GM18520 (cell line): Measurements from ENCODE around the gene UBASH3A.

Source experiments
- ATAC-seq: cut with Tn5 transposase; IDR thresholded peaks from one replicate; pipeline ENCODE4 v1.9.1; 2021; ENCODE audit not compliant: unreplicated experiment

The UBASH3A gene

GRCh38 chr21:42374457-42374856 lies 29.2 kb upstream of the UBASH3A start:
- no peak for ATAC-seq

DNA sequence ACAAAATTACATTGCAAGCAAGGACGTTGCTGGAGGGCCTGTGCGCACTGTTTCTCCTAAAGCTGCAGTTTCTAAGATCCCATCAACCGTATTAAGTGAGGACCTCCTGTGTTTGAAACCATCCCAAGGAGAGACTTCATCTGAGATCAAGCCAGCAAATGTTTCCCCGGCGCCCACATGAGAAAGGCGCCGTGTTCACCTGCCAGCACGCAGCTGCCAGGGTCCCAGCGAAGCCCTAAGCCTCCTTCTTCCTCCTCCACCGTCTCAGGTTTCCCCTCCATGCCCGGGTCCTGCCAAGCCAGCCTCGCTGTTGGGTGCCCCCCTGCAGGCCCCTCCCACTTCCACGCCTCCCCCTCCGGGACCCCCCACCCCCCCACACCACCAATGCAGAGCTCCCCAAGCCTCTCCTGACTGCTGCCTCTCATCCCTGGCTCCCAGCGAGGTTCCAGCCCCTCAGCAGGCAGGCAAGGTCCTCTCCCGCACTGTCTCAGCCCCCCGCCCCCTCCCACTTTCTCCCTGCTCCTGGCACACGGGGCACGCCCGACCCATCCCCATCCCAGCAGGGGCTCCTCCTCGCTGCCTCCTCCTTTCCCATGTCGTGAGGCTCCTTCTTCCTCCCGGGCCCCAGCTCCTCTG lies 28.7 kb upstream of the UBASH3A start:
- ATAC-seq: no peak

DNA sequence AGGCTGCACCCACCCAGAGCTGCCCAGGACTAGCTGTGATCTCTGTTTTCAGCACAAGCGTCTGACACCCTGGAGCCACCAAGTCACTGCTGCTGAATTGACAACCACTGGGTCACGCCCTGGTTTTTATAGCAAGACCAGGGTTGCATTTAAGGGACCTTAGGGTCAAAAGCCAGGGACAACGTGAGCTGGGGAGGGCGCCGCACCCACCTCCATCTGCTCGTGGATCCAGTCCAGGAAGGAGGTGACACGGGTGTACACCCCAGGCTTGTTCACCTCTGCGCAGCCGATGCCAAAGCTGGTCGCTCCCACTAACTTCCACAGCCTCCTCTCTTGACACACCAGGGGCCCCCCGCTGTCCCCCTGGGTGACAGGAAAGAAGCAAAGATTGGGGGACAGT lies 28.2 kb upstream of the UBASH3A start:
- ATAC-seq: no peak

GRCh38 chr21:42375966-42376337 lies 27.8 kb upstream of the UBASH3A start:
- no peak for ATAC-seq

DNA sequence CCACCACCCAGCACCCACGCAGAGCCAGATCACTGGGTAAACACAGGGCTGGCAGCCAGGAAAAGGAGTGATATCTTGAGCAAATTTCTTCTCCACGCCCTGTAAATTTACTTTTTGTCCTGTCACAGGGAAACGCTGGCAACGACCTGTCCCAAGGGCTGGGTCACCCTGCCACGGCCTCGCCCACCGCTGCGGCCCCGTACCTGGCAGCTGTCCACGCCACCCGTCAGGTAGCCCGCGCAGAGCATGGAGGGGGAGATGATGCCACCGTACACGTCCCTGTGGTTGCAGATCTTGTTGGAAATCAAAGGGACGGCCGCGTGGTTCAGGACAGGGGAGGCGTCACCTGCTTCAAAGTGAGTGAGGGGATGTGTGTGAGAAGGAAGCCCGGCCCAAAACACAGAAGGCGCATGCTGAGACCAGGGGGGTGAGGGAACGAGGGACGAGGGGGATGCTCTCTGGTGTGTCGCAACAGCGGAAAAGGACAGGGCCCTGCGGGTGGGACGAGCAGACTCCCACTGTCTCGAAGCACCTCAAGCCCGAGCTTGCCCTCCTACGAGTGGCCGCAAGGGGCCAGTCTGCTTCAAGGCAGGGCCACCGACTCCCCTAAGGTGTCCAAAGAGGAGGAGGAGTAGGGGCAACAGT lies 27.2 kb upstream of the UBASH3A start:
- ATAC-seq: no peak

DNA sequence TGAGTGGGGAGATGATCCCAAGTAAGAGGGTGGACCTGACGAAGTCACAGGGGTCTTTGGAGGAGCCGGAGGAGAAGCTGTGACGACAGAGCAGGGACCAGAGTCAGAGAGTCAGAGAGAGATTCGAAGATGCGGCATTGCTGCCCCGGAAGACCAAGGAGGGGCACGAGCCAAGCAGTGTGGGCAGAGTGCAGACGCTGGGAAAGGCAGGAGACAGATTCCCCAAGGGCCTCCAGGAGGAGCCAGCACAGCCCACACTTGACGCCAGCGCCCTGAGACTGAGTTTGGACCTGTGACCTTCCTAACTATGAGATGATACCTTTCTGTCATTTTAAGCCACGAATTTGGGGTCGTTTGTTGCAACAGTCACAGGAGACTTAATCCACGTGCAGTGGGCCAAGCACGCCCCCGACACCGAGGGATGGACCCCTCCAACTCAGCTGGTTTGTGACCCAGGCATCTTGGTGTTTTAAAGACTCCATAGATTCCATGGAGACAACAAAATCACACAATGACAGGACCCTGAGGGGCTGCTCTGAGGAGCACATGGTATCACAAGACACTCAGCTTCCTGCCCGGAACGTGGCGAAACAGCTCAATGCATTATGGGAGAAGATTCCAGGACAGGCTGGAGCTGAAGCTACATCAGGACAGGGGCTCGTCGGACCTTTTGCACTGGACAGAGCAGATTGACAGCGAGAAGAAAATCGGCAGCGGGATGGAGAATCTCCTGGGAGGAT lies 26.3 kb upstream of the UBASH3A start:
- ATAC-seq: no peak

DNA sequence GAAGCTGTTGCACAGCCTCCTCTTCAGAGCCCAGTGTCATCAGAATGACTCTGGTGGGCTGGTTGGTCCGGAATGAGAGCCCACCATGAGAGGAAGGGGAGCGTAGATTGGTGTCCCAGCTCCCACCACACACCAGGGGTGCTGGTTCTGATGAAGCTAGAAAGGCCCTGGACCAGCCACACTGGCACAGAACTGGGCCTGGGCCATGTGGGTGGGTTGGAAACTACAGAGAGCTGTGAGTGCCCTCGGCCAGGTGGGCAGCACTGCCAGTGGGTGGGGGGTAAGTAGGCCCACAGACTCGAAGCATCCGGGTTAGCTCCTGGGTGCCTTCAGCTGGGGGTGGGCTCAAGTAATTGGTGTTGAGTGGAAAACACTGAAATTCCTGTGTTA lies 25.8 kb upstream of the UBASH3A start:
- ATAC-seq: no peak

- ATAC-seq: no peak
Measured at GRCh38 chr21:42378418-42378817, 25.3 kb upstream of the UBASH3A start.

- no peak for ATAC-seq
Measured at GRCh38 chr21:42379426-42380215, 24.1 kb upstream of the UBASH3A start.

DNA sequence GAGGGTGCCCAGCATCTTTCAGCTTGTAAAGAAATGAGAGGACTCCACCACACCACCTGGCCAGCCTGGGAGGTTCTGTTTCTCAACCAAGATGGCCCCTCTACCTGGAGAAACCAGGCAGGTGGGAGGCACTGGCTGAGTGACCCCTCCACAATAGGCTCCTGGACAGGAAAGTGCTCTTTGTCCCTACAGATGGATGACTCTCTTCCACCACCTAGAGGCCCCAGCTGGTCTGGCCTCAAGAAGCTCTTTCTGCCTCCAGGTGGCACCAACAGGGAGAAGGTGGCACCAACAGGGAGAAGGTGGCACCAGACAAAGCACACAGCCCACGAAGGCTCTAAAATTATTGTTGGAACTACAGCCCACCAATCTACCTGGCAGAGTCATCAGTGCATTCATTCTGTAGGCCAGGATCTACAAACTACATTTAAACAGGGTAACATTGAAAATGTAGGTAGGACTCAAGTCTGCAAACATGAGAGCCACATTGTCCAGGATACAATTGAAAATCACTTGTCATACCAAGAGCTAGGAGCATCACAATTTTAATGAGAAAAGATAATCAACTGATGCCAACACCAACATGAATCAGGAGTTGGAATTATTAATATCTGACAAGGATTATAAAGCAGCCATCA lies 22.2 kb upstream of the UBASH3A start:
- no peak for ATAC-seq

GRCh38 chr21:42382915-42383314 lies 20.8 kb upstream of the UBASH3A start:
- no peak for ATAC-seq

- no peak for ATAC-seq
Measured at GRCh38 chr21:42383331-42383730, 20.4 kb upstream of the UBASH3A start.

DNA sequence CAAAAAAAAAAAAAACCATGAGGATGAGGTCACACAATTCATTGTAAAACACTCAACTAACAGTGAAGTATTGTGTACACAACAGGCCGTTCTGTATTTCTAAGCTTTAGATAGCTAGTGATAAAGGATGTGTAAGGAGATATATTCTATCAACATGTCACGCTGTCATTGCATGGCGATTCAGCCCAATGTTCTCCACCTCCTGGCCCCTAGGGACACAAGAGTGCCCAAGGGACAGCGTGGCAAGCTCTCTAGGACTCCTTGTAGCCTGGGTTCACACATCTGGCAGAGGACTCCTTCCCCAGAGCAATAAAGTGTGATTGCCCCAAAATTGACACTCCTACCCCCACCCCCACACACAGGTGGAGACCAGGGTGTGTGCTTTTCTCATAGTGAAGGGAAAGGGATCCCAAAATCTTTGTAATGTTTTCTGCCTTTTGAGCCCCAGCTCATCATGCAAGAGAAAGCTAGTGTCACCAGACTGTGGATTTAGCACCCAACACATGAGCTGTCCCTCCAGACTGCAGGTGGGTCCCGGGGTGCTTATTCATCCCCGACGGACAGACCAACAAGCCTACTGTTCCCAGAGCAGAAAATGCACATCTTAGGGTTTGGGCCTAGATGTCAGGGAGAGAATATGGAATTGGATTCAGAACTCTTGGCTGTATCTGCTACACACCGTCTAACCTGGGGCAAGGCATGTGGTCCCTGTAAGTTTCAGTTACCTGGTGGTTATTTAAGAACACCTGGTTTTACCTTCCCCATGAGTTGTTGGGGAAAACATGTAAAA lies 19.4 kb upstream of the UBASH3A start:
- ATAC-seq: no peak

DNA sequence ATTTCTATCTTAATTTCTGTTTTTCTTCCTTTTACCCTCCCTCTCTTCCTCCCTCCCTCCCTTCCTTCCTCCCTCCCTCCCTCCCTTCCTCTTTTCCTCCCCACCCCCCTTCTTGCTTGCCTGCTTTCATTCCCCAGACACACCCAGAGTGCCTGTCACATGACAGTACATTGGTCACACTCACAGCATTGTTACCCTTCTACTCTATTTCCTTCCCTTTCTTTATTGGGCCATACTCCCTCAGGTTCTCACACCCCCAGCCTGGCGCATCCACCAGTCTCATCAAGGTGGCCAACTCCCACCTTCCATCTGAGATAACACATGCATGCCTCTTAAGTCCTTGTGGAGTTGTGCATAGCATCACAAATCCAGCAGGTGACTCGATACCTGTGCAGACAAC lies 18.7 kb upstream of the UBASH3A start:
- no peak for ATAC-seq

- ATAC-seq: no peak
Measured at GRCh38 chr21:42385619-42386018, 18.1 kb upstream of the UBASH3A start.

- no peak for ATAC-seq
Measured at GRCh38 chr21:42386034-42386591, 17.6 kb upstream of the UBASH3A start.

DNA sequence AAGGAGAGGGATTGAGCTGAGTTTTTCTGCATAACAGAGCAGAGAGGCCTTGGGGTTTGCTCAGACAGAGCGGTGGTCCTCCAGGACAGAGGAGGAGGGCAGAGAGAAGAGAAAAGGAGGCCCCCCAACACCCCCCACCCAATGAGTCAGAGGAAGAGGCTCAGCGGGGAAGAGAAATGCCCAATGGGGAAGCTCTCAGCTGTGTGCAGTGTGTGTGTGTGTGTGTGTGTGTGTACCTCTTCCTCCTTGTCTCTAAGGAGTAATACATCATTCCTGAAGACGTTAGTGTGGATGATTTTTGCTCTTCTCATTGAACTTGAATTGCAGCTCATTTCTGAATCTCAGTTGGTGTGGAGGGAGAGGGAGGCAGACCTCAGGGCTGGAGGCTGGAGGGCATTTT lies 16.5 kb upstream of the UBASH3A start:
- ATAC-seq: no peak

DNA sequence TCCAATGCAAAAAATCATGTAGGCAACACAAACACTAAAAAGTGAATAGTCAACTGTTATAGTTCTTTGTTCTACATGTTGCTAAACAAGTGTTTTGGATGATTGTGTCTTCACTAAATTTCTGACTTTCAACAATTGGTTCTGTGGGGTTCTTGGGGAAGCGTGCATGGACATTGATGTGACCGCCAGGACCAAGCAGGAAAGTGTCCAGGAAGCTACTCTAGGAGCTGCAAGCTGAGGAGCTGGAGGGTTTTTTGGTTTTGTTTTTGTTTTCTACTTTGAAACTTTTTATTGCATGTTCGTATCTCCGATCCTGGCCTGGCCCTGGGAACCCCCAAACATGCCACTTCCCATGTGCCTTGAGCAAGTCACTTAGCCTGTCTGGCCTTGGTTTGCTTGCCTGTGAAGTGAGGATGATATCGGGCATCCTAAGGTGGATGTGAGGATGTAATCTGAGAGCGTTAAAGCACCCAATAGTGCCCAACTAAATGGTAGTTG lies 15.8 kb upstream of the UBASH3A start:
- no peak for ATAC-seq

GRCh38 chr21:42388740-42389448 lies 14.8 kb upstream of the UBASH3A start:
- no peak for ATAC-seq
